Left ventricle myocardium inferior (tissue), 1 donor: ENCODE data around the gene MYH15. TPM values are rescaled to one million over a fixed set of nuclear protein-coding genes. Genes with fewer than 3 reads are reported as not detected.

Experiments
- DNase-seq: peaks from one replicate; pipeline ENCODE4 v3.0.0-alpha.2; 2020
- H3K27ac ChIP-seq: fragments of 200-600 bp; replicated peaks from 2 replicates; pipeline ENCODE4 v1.8.0; 2021
- H3K27me3 ChIP-seq: fragments of 200-600 bp; 2 replicates; pipeline ENCODE4 v1.8.0; 2021; ENCODE audit warnings: low read depth
- H3K36me3 ChIP-seq: fragments of 200-600 bp; 2 replicates; pipeline ENCODE4 v1.8.0; 2021
- H3K4me1 ChIP-seq: fragments of 200-600 bp; 2 replicates; pipeline ENCODE4 v1.8.0; 2021
- H3K4me3 ChIP-seq: fragments of 200-600 bp; 2 replicates; pipeline ENCODE4 v1.8.0; 2021; ENCODE audit warnings: mild to moderate bottlenecking, moderate library complexity
- H3K9me3 ChIP-seq: fragments of 200-600 bp; replicated peaks from 2 replicates; pipeline ENCODE4 v1.8.0; 2021
- intact Hi-C: fragments of 100-400 bp; cut with micrococcal nuclease; formaldehyde crosslinking; loops from one replicate; pipeline ENCODE4 v1.11.0; 2022
- total RNA-seq: library from RNA; stranded (reverse); fragmentation: NEBNext Ultra II Directional; extraction: Animal tissue kit (Norgen Biotek cat#: 25700); gene quantifications from one replicate; pipeline ENCODE4 v1.2.1, GENCODE V29; 2021
- TF ChIP-seq, protein P1 (sequence below): fragments of 200-600 bp; IDR thresholded peaks from 2 replicates; pipeline ENCODE4 v1.8.0; 2021; ENCODE audit warnings: antibody characterized with exemption, mild to moderate bottlenecking, borderline replicate concordance
- donor health status: DM: no; HTN: yes; CAD: no; lungs with severe emphysema.

MYH15 gene
- total RNA-seq, 1 donor from 2014 or later: 0.22 TPM

DNA sequence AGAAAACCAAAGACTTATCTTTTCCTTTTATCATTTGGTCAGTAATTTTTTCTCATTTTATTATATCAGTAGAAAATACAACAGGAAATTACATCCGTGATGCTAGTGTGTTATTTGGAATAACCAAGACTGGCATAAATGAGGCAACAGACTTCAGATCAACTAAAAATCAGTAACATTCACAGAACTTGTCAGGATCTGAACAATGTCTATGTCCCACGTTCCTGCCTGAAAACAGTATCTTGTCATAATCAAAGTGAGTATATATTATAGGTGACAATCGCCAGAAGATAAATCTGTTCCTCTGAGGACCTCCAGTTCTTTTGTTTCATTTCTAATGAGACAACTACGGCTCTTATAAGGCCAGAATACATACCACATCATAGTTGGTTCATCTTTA is 41.8 kb downstream of the MYH15 start:
- Histone ChIP-seq H3K27me3 (no peaks in the 10 kb centered on the region), H3K4me3 (no peak overlapping the region), H3K9me3 (no peaks in the 10 kb centered on the region), H3K4me1 (no peaks in the 10 kb centered on the region), H3K27ac (no peak overlapping the region), H3K36me3 (no peaks in the 10 kb centered on the region)
- intact Hi-C loops: no loop called here
- DNase-seq: no peak
- TF ChIP-seq, protein P1, sequence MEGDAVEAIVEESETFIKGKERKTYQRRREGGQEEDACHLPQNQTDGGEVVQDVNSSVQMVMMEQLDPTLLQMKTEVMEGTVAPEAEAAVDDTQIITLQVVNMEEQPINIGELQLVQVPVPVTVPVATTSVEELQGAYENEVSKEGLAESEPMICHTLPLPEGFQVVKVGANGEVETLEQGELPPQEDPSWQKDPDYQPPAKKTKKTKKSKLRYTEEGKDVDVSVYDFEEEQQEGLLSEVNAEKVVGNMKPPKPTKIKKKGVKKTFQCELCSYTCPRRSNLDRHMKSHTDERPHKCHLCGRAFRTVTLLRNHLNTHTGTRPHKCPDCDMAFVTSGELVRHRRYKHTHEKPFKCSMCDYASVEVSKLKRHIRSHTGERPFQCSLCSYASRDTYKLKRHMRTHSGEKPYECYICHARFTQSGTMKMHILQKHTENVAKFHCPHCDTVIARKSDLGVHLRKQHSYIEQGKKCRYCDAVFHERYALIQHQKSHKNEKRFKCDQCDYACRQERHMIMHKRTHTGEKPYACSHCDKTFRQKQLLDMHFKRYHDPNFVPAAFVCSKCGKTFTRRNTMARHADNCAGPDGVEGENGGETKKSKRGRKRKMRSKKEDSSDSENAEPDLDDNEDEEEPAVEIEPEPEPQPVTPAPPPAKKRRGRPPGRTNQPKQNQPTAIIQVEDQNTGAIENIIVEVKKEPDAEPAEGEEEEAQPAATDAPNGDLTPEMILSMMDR: no peak

DNA sequence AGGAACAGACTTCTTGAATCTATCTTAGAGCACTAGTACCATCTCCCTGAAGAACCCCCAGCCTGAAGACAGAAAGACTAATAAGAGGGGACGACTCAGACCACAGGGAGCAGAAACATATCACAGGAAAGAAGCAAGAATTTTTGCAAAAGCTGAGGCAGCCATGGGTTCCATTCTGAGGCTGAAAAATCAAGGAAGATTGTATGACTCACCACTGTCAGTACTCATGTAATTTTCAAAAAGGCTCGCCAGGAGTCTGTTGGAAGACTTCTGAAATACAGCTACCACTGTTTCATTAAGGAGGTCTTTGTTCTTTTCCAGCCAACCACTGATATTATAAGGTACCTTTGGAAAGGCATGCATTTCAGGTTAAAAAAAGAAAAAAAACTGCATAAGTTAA is 47.5 kb downstream of the MYH15 start:
- TF ChIP-seq, protein P1: no peak
- no peaks in the 10 kb centered on the region for H3K36me3 ChIP-seq
- H3K4me1 ChIP-seq: no peaks in the 10 kb centered on the region
- intact Hi-C loops: no loop called here
- no peaks in the 10 kb centered on the region for H3K27me3 ChIP-seq
- no peak for DNase-seq
- no peak overlapping the region for H3K27ac ChIP-seq
- H3K4me3 ChIP-seq: no peak overlapping the region
- H3K9me3 ChIP-seq: no peaks in the 10 kb centered on the region

DNA sequence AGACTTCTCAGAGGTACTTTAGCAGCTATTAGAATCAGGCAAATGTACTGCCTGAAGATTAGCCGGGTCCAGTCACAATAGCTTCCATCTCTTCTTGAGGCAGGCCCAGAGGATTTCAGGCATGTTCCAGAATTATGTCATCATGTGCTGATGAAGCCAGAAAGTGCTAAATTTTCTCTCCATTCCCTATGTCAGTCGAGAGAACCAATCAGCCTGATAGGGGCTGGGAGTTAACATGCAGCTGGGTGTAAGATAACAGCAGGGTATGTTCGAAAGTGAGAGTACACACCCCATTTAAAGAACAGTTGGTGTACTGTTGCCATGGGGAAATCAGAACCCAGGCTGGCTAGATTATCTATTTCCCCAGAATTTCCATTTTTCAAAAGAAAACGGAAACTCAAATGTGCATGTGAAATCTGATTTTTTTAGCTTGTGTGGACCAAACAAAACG is 48.7 kb downstream of the MYH15 start:
- Histone ChIP-seq H3K27ac (no peak overlapping the region), H3K36me3 (no peaks in the 10 kb centered on the region), H3K27me3 (no peaks in the 10 kb centered on the region), H3K4me3 (no peak overlapping the region), H3K4me1 (no peaks in the 10 kb centered on the region), H3K9me3 (no peaks in the 10 kb centered on the region)
- DNase-seq: no peak
- intact Hi-C loops: no loop called here
- TF ChIP-seq, protein P1: no peak

DNA sequence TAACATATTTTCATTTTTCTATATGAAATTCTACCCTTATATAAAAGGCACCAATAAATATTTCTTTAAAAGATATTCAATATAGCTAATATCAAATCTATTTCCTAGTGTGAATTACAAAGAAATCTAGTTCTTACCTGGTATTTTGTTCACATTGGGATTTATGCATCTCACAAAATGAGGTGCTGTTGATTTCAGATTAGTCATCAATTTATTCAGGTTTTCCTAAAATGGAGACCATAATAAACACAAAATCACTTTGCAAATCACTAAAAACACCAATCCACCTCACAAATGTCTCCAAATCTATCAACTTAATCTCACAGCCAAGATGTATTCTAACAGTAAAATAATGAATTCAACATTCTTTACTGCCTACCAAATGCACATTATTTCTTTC is 51.2 kb downstream of the MYH15 start:
- H3K9me3 ChIP-seq: no peaks in the 10 kb centered on the region
- H3K27ac ChIP-seq: no peak overlapping the region
- H3K27me3 ChIP-seq: no peaks in the 10 kb centered on the region
- TF ChIP-seq, protein P1: no peak
- no peaks in the 10 kb centered on the region for H3K4me1 ChIP-seq
- no peak overlapping the region for H3K4me3 ChIP-seq
- no peak for DNase-seq
- H3K36me3 ChIP-seq: no peaks in the 10 kb centered on the region
- intact Hi-C loops: no loop called here

DNA sequence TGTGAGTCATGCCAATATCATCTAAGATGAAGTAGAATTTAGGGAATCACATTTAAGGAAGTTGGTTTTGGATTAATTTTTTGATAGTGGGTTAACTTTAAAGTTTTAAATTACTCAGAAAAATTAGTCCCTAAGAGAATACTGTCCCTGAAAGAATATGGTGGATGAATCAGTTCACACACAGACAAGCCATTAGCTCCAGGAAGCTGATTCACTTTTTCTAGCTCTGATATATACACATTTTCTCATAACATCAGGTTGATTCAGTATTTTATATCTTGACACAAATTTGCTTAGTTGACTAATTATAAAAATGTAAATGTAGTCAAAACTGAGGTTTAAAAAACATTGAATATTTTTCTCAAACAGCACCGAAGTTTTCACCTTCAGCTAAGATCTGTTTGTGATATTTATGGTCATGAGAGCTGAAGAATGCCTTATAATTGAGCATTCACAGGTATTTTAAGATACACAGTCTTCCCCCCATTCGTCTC is 55.1 kb downstream of the MYH15 start:
- TF ChIP-seq, protein P1: no peak
- intact Hi-C loops: no loop called here
- Histone ChIP-seq H3K36me3 (no peaks in the 10 kb centered on the region), H3K4me3 (no peak overlapping the region), H3K9me3 (no peaks in the 10 kb centered on the region), H3K4me1 (no peaks in the 10 kb centered on the region), H3K27me3 (no peaks in the 10 kb centered on the region), H3K27ac (no peak overlapping the region)
- no peak for DNase-seq
